Parathyroid adenoma (tissue), 2 donors: ENCODE results near the gene INAFM2.

Source experiments
- H2AFZ ChIP-seq: fragments of 300-600 bp; sonication (generic); one replicate; pipeline ENCODE4 v1.7.0; 2017; ENCODE audit warnings: antibody characterized with exemption, mild to moderate bottlenecking
- H3K27ac ChIP-seq: fragments of 300-600 bp; sonication (generic); one replicate; pipeline ENCODE4 v1.7.0; 2017
- H3K27me3 ChIP-seq: fragments of 300-600 bp; sonication (generic); one replicate; pipeline ENCODE4 v1.7.0; 2017; ENCODE audit warnings: low read length; ENCODE audit not compliant: control insufficient read depth, insufficient read depth
- H3K36me3 ChIP-seq: fragments of 300-600 bp; sonication (generic); one replicate; pipeline ENCODE4 v1.7.0; 2017; ENCODE audit warnings: low read length; ENCODE audit not compliant: control insufficient read depth, insufficient read depth
- H3K4me1 ChIP-seq: fragments of 300-600 bp; sonication (generic); one replicate; pipeline ENCODE4 v1.7.0; 2017; ENCODE audit warnings: control low read depth
- H3K4me2 ChIP-seq: fragments of 300-600 bp; sonication (generic); one replicate; pipeline ENCODE4 v1.7.0; 2017; ENCODE audit warnings: low read length
- H3K4me3 ChIP-seq: fragments of 300-600 bp; sonication (generic); one replicate; pipeline ENCODE4 v1.7.0; 2017; ENCODE audit warnings: low read depth, low read length
- H3K79me2 ChIP-seq: fragments of 300-600 bp; sonication (generic); one replicate; pipeline ENCODE4 v1.7.0; 2017; ENCODE audit warnings: control low read depth
- H3K9ac ChIP-seq: fragments of 300-600 bp; sonication (generic); one replicate; pipeline ENCODE4 v1.7.0; 2017; ENCODE audit warnings: mild to moderate bottlenecking
- H3K9me3 ChIP-seq: fragments of 300-600 bp; sonication (generic); one replicate; pipeline ENCODE4 v1.7.0; 2017; ENCODE audit warnings: low read length; ENCODE audit not compliant: control insufficient read depth
- TF ChIP-seq, protein P1 (sequence below): fragments of 300-600 bp; sonication (generic); IDR thresholded peaks from one replicate; pipeline ENCODE4 v1.7.0; 2017; ENCODE audit warnings: antibody characterized with exemption, mild to moderate bottlenecking
- donor health status: primary hyperparathyroidism.

Gene INAFM2

DNA sequence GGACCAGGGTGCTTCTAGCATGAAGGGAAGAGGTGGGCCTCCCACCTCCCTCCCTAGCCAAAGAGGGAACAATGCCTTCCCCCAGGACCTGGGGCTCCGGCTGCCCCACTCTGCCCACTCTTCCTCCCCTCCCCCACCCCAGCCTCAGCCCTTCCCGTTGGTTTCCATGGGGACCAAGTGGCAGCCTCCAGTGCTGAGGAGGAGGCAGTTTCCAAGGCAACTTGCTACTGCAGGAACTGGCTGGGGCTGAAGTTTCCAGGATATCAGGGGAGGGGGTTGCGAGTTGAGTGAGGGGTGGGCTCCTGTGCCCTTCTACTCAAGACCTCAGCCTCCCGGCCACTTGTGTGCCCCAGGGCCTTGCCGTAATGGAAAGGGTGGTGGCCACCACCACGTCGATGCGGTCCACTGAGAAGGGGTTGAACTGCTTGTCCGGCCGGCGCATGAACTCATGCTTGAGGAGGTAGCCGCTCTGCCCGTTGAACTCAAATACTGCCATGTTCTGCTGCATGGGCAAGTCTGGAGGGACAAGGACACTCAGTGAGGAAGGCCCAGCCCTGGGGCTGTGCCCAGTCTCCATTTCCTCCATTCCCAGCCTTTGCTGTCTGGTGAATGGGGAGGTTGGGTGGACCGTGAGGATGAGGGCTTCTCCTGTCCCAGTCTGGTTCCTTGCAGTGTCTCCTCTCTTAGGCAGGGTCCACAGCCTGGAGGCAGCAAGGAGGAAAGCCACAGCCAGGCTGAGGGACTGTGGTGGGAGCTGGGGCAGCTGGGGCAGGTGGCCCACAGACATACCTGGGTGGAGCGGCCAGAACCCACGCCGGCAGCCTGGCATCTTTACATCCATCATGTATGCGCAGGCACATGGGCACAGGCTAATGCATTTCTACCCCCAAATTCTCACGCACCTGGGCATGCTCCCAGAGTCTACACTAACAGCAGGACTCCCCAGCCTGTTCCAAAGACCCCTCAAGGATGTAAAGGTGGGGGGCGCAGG is 29.3 kb upstream of the INAFM2 start:
- Histone ChIP-seq H3K27ac (no peak overlapping the region), H3K4me2 (no peak overlapping the region), H3K79me2 (no peaks in the 10 kb centered on the region), H3K4me1 (no peaks in the 10 kb centered on the region), H3K9me3 (no peaks in the 10 kb centered on the region), H3K36me3 (no peaks in the 10 kb centered on the region), H3K4me3 (no peak overlapping the region), H3K9ac (no peak overlapping the region), H3K27me3 (no peaks in the 10 kb centered on the region), H2AFZ (no peak overlapping the region)
- TF ChIP-seq, protein P1, sequence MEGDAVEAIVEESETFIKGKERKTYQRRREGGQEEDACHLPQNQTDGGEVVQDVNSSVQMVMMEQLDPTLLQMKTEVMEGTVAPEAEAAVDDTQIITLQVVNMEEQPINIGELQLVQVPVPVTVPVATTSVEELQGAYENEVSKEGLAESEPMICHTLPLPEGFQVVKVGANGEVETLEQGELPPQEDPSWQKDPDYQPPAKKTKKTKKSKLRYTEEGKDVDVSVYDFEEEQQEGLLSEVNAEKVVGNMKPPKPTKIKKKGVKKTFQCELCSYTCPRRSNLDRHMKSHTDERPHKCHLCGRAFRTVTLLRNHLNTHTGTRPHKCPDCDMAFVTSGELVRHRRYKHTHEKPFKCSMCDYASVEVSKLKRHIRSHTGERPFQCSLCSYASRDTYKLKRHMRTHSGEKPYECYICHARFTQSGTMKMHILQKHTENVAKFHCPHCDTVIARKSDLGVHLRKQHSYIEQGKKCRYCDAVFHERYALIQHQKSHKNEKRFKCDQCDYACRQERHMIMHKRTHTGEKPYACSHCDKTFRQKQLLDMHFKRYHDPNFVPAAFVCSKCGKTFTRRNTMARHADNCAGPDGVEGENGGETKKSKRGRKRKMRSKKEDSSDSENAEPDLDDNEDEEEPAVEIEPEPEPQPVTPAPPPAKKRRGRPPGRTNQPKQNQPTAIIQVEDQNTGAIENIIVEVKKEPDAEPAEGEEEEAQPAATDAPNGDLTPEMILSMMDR: no peak

GRCh38 chr15:40295297-40295696 is 28.2 kb upstream of the INAFM2 start:
- H3K36me3 ChIP-seq: no peaks in the 10 kb centered on the region
- no peak overlapping the region for H3K27ac ChIP-seq
- H3K27me3 ChIP-seq: no peaks in the 10 kb centered on the region
- TF ChIP-seq, protein P1: no peak
- no peak overlapping the region for H3K9ac ChIP-seq
- no peaks in the 10 kb centered on the region for H3K4me1 ChIP-seq
- H3K9me3 ChIP-seq: no peaks in the 10 kb centered on the region
- no peak overlapping the region for H2AFZ ChIP-seq
- H3K4me3 ChIP-seq: no peak overlapping the region
- no peaks in the 10 kb centered on the region for H3K79me2 ChIP-seq
- H3K4me2 ChIP-seq: no peak overlapping the region

DNA sequence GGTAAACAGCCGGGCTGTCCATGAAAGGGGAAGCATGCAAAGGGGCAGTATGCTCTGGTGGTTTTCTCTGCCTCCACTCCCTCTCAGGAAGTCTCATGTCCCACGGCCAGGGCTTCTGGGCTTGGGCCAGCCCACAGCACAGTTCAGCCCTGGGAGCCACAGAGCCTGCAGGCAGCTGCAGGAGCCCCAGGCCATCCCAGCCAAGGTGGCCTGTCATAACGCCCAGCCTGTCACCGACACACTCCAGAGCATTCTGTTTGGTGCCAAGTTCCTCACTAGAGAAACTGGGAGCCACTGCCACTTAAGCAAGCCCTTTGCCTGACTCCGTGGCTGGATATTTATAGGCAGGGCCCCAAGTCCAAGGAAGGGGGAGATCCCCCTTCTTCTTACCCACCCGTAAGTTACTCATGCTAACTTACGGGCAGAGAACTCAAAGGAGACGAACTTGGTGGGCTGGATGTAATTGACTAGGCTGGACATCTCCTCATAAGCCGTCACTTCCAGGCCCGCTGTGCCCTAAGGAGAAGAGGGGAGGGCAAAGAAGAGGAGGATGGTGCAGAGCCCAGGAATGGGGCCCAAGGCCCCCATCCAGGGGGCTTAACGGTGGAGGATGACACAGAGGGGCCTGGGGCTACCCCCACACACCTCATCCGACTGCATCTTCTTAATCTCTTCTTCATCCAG is 27.5 kb upstream of the INAFM2 start:
- no peak overlapping the region for H3K27ac ChIP-seq
- no peaks in the 10 kb centered on the region for H3K79me2 ChIP-seq
- no peaks in the 10 kb centered on the region for H3K36me3 ChIP-seq
- TF ChIP-seq, protein P1: no peak
- no peaks in the 10 kb centered on the region for H3K27me3 ChIP-seq
- no peak overlapping the region for H2AFZ ChIP-seq
- H3K9ac ChIP-seq: no peak overlapping the region
- no peak overlapping the region for H3K4me3 ChIP-seq
- H3K4me2 ChIP-seq: no peak overlapping the region
- no peaks in the 10 kb centered on the region for H3K4me1 ChIP-seq
- H3K9me3 ChIP-seq: no peaks in the 10 kb centered on the region

GRCh38 chr15:40296561-40297230 is 26.8 kb upstream of the INAFM2 start:
- no peak overlapping the region for H3K27ac ChIP-seq
- no peak overlapping the region for H3K4me3 ChIP-seq
- TF ChIP-seq, protein P1: no peak

More at GRCh38 chr15:40296561-40297230, 26.8 kb upstream of the INAFM2 start:
- H3K9me3 ChIP-seq: no peaks in the 10 kb centered on the region
- no peak overlapping the region for H3K9ac ChIP-seq
- no peaks in the 10 kb centered on the region for H3K36me3 ChIP-seq
- no peaks in the 10 kb centered on the region for H3K4me1 ChIP-seq
- no peaks in the 10 kb centered on the region for H3K27me3 ChIP-seq
- H2AFZ ChIP-seq: no peak overlapping the region
- no peak overlapping the region for H3K4me2 ChIP-seq
- no peaks in the 10 kb centered on the region for H3K79me2 ChIP-seq
